ENCODE data around the gene GRIA1. TPM values are rescaled to one million over a fixed set of nuclear protein-coding genes. Genes with fewer than 3 reads are reported as not detected.

The GRIA1 gene
- total and polyA plus RNA-seq, 2 of the 4 experiments (the other 2 are of a cell fraction): 0.48 to 1.3 TPM

DNA sequence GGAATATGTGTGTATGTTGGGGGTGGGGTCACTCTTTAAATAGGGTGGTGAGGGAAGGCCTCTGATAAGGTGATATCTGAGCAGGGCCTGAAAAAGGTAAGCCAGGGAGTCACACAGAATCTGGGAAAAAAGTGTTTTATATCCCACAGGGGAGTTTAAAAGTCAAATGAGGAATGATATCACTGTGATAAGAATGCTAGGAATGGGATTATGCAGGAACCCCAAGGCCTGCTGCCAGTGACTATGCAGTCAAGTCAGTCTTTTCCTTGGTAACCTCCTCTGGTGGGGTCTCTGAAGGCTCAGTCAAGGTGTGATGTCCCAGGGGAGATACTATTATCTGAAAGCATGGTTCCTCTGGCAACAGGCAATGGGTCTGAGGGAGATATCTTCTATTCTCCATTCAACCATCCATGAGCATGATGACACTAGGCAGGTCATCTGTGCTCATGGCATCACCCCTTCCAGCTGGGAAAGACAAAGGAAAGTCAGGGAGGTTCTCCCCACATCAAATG, 53.5 kb downstream of the GRIA1 start:
- H3K36me3 ChIP-seq (ENCODE audit: control insufficient read depth, insufficient read depth, low read length): no peaks in the 10 kb centered on the region
- H2BK15ac ChIP-seq (ENCODE audit: low read depth, low read length): peak overlapping the region; percentile 59; the same call in 2 of the 3 replicates
- BruUV-seq (replicated peaks): no TSS peak
- H3K14ac ChIP-seq (replicated peaks; ENCODE audit: low read depth, low read length): peak overlapping the region; percentile 69
- peak overlapping the region; percentile 83 for H2AK5ac ChIP-seq (ENCODE audit: low read depth, low read length)
- no peaks in the 10 kb centered on the region for H3K27me3 ChIP-seq (ENCODE audit: control insufficient read depth, insufficient read depth, low read length)
- H3K9me3 ChIP-seq (ENCODE audit: control insufficient read depth, insufficient read depth, low read length): no peaks in the 10 kb centered on the region
- H2BK20ac ChIP-seq (ENCODE audit: low read depth, low read length): peak overlapping the region; percentile 87
- in situ Hi-C loops (cut with MboI; ENCODE audit: low sequenced_read_pairs): no loop called here
- H4K8ac ChIP-seq (ENCODE audit: low read depth in 2 of 2, low read length in 2 of 2): peak overlapping the region; percentile 26 to 62; a peak in 1 of 4 replicates
- no peak overlapping the region for H3K56ac ChIP-seq (ENCODE audit: extremely low read depth, insufficient read depth, low read length)
- peak; percentile 45 for DNase-seq
- H2BK5ac ChIP-seq (ENCODE audit: low read depth, low read length, poor library complexity, severe bottlenecking): peak overlapping the region; percentile 55
- intact Hi-C loops (cut with micrococcal nuclease): no loop called here
- no peaks in the 10 kb centered on the region for H3K79me1 ChIP-seq (ENCODE audit: low read depth in 1 of 2, low read length in 2 of 2)
- H3K27ac ChIP-seq (ENCODE audit: insufficient read depth, low read length): no peak overlapping the region
- peak; percentile 61 for ATAC-seq (ENCODE audit: low read depth)
- peak overlapping the region; percentile 61; the same call in 1 of the 2 replicates for H3K4ac ChIP-seq (ENCODE audit: low read depth, low read length)
- peak overlapping the region; percentile 72; the same call in 1 of the 2 replicates for H2BK120ac ChIP-seq (ENCODE audit: low read depth, low read length)
- no peak overlapping the region for H3K4me3 ChIP-seq (ENCODE audit: insufficient read depth, low read depth, low read length)
- peak overlapping the region; percentile 31; the same call in 1 of the 2 replicates for H4K91ac ChIP-seq (ENCODE audit: insufficient read depth, low read depth, low read length)
- ChIA-PET POLR2A (ENCODE audit: unreplicated experiment) (no interaction called here), CTCF (no interaction called here)
- H4K20me1 ChIP-seq (ENCODE audit: insufficient read depth, low read length): no peaks in the 10 kb centered on the region
- no peak overlapping the region for H3K23ac ChIP-seq (ENCODE audit: low read depth, low read length)
- H3K4me2 ChIP-seq (ENCODE audit: low read depth, low read length): peak overlapping the region; percentile 13; the same call in 1 of the 2 replicates
- no peak overlapping the region for H2AK9ac ChIP-seq (replicated peaks; ENCODE audit: low read depth, low read length, poor library complexity)
- peaks cover 12% of the 10 kb centered on the region for H3K4me1 ChIP-seq (ENCODE audit: control insufficient read depth, insufficient read depth, low read length)
- peak overlapping the region; percentile 24 for H2AFZ ChIP-seq (replicated peaks; ENCODE audit: low read length, poor library complexity)
- no peak overlapping the region for H3K9ac ChIP-seq (ENCODE audit: low read depth, low read length)
- H4K5ac ChIP-seq (ENCODE audit: low read depth, low read length): peak overlapping the region; percentile 87
- no peaks in the 10 kb centered on the region; the same call in 1 of the 2 replicates for H3K9me1 ChIP-seq (ENCODE audit: insufficient read depth, low read length)
- dilution Hi-C loops (cut with HindIII; ENCODE audit: low sequenced_read_pairs, unreplicated experiment): no loop called here
- peak overlapping the region; percentile 93 for H3K18ac ChIP-seq (ENCODE audit: low read depth, low read length)
- no peak for TF ChIP-seq RFX5 (IDR thresholded peaks at IDR 0.05; ENCODE audit: low read depth, low read length)
- no peak for TF ChIP-seq CTCF (conservative IDR thresholded peaks at IDR 0.05; ENCODE audit: low read depth, low read length)
- TF ChIP-seq CEBPB (IDR thresholded peaks at IDR 0.05; ENCODE audit: low read depth, low read length): no peak
- no peak for TF ChIP-seq SMC3 (IDR thresholded peaks at IDR 0.05; ENCODE audit: low read depth, low read length)
- TF ChIP-seq CHD1 (IDR thresholded peaks at IDR 0.05; ENCODE audit: low read depth, low read length): no peak
- no peak for TF ChIP-seq BHLHE40 (IDR thresholded peaks at IDR 0.05; ENCODE audit: low read depth, low read length)
